RWPE1 (cell line): ENCODE data around the gene ZDHHC8.

Experiments
- CTCF ChIA-PET: fragments of 350-600 bp; sonication (Branson Sonifier 250); formaldehyde crosslinking; extraction: SDS; loops from one replicate; lab custom pipeline; 2021; lab: Yijun Ruan, JAX
- POLR2A ChIA-PET: fragments of 400-600 bp; formaldehyde crosslinking; extraction: SDS; loops from one replicate; lab custom pipeline; 2020; ENCODE audit warnings: antibody characterized with exemption; ENCODE audit not compliant: low non-redundant PET; lab: Yijun Ruan, JAX
- DNase-seq: peaks from one replicate; pipeline ENCODE4 v3.0.0; 2012; ENCODE audit warnings: low spot score
- H3K27ac ChIP-seq: fragments of 450-650 bp; 2 replicates; pipeline ENCODE4 v1.5.1; 2017
- TF ChIP-seq, protein P1 (sequence below): fragments of 450-650 bp; conservative IDR thresholded peaks from 2 replicates; pipeline ENCODE4 v1.5.1; 2017; ENCODE audit warnings: low read depth, mild to moderate bottlenecking

Gene ZDHHC8

DNA sequence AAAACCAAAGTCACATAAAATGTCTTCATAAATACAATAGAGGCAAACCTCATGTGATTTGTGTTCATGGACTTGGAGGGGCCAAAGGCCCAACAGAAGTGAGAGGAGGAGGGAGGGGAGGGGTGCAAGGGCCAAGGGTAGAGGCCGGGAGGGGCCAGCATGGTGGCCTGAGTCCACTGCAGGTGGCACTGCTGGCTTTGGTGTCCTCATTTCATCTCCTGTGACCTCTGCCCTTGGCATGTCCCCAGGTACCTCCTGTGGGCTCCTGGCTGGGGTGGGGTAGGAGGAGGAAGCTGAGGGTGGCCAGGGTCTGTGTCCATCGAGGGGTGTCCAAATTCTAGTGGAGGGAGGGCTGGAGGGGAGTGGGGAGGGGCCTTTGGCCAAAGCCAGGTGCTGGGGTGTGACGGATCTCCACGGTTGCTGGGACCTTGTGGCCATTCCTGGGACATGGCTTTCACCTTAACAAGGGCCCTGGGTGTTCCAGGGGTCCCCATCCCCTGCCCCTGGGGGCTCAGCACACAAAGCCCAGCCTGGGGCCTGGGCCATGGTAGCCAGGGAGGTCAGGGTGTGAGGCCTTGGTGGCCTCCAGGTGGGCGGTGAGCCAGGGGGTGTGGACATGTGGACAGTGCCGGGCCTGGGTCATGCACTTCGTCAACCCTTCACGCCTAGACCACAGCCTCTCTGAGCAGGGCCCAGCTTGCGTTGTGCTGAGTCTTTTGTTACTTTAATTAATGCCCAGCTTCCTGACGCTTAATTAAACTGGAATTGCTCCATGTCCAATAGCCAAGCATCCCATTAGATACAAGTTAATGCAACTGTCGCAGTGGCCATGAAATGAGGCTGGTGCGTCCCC lies 39.9 kb downstream of the ZDHHC8 start:
- POLR2A ChIA-PET, result no interaction called here
- TF ChIP-seq, protein P1, sequence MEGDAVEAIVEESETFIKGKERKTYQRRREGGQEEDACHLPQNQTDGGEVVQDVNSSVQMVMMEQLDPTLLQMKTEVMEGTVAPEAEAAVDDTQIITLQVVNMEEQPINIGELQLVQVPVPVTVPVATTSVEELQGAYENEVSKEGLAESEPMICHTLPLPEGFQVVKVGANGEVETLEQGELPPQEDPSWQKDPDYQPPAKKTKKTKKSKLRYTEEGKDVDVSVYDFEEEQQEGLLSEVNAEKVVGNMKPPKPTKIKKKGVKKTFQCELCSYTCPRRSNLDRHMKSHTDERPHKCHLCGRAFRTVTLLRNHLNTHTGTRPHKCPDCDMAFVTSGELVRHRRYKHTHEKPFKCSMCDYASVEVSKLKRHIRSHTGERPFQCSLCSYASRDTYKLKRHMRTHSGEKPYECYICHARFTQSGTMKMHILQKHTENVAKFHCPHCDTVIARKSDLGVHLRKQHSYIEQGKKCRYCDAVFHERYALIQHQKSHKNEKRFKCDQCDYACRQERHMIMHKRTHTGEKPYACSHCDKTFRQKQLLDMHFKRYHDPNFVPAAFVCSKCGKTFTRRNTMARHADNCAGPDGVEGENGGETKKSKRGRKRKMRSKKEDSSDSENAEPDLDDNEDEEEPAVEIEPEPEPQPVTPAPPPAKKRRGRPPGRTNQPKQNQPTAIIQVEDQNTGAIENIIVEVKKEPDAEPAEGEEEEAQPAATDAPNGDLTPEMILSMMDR, result no peak
- DNase-seq, result no peak
- no peak overlapping the region for H3K27ac ChIP-seq
- CTCF ChIA-PET, result no interaction called here

DNA sequence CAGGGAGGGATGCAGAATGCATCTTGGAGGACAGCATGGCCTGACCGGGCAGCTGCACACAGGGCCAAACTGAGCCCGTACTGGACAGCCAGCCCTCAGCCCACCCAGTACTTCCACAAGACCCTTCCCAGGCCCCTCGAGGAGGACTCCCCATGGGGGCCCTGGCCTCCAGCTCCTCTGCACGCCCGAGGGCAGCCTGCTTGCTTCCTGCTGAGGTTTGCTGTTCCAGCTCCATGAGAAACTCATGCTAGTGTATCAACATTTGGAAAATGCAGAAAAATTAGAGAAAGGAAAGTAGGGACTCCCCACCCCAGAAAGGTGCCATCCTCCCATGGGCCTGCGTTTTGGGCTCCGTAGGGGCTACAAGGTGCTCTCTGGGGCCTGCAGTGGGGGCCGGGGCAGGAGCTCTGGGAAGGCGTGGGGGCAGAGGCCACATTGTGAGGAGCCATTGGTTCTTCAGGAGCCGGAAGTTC lies 40.6 kb downstream of the ZDHHC8 start:
- ChIA-PET POLR2A (no interaction called here), CTCF (no interaction called here)
- no peak overlapping the region for H3K27ac ChIP-seq
- no peak for DNase-seq
- TF ChIP-seq, protein P1, result no peak

DNA sequence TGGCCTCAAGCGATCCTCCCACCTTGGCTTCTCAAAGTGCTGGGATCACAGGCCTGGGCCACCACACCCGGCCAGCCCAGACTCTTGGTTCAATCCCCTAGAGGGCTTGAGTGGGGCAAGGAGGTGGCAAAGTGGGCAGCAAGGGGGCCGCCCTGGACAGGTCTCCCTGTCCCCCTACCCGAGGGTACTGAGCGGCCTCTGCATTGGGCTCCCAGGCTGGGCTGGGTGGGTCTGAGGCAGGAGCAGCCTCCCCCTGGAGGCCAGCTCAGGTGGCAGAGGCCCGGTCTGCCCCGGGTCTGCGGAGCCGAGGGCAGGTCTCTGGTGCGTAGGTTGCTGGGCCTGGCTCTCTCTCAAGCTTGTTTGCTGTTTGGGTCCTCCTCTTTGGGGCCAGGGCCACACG lies 41.6 kb downstream of the ZDHHC8 start:
- CTCF ChIA-PET, result no interaction called here
- POLR2A ChIA-PET, result no interaction called here
- H3K27ac ChIP-seq, result no peak overlapping the region
- TF ChIP-seq, protein P1, result no peak
- no peak for DNase-seq

DNA sequence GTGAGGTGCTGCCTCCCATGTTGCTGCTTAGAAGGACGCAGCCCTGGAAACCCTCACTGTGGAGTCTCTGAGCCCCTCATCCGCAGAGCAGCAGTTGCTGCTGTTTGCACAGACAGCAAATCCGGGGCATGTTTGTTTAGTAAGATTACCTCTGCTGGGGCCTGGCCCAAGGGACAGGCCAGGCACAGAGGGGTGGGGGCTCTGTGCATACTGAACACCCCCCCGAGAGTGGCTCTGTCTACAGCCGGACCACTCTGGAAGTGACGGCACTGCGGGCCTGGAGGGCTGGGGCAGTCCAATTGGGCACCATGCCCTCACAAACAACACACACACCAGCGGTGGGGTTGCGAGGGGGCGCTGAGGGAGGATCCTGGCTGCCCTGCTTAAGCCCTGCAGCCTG lies 42.2 kb downstream of the ZDHHC8 start:
- CTCF ChIA-PET, result no interaction called here
- H3K27ac ChIP-seq, result no peak overlapping the region
- POLR2A ChIA-PET, result no interaction called here
- TF ChIP-seq, protein P1, result no peak
- no peak for DNase-seq

DNA sequence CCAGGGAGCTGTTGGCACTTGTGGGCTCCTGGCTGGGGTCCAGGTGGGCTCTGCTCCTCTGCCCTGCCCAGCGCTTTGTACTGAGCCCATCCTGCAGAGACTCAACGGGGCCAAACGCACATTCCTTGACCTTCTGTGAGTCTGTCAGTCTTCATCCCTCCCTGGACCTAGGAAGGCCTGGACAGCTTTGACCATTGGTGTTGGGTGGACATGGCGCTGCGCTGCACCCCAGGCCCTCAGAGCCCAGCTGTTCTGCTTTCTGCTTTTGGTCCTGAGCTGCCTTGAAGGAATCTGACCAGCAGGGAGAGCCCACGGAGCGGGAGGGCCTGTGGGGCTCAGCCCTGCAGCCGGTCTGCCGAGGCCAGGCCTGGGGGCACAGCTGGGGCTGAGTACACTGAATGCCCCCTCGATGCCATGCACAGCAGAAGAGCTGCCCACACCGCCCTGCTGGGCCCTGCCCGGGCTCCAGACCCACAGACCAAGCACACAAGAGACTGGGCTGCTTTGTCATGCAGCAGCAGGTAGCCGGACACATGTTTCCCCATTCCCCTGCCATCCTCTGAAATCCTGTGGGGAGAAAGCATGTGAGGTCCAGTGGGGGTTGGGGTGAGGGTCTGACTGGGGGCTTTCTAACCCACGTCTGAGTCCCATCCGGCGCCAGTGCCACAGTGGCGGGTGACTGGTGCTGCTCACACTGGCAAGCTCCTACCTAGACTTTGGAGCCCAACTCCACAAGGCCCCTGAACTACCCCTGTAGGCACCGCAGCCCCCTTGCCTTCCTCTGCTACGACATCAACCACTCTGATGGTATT lies 43.4 kb downstream of the ZDHHC8 start:
- ChIA-PET CTCF (interaction anchor here (0.6 to 1.1 kb wide), 3 partner anchors 19 to 110 kb away, joined by 3 to 8 read pairs (median 3); no protein-coding TSS in a partner anchor), POLR2A (no interaction called here)
- DNase-seq, result peak; percentile 10
- no peak overlapping the region for H3K27ac ChIP-seq
- TF ChIP-seq, protein P1, result no peak

DNA sequence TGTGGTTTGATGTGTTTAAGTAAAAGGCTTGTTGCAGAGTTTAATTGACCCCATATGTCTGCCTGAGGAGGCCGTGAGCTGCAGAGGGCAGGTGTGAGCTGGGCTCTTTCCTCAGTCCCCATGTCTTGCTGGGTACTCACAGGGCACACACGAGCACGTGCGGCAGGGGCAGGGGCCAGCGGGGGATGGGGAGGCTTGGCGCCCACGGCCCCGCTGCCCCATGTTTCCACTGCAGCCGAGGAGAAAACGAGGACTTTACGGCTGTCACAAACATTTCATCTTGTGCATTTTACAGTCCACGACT lies 43.9 kb downstream of the ZDHHC8 start:
- no peak overlapping the region for H3K27ac ChIP-seq
- TF ChIP-seq, protein P1, result no peak
- POLR2A ChIA-PET, result no interaction called here
- no peak for DNase-seq
- CTCF ChIA-PET, result interaction anchor here (0.6 kb wide), 1 partner anchor 19 kb away, joined by 3 read pairs; no protein-coding TSS in a partner anchor
